ENCODE data around the gene ATP7B. TPM values are rescaled to one million over a fixed set of nuclear protein-coding genes. Genes with fewer than 3 reads are reported as not detected.

ATP7B gene
- total RNA-seq, 1 donor from 2014 or later: 5.8 TPM

GRCh38 chr13:52027832-52028231 lies 16.6 kb upstream of the ATP7B start:
- no peak for TF ChIP-seq CTCF (IDR thresholded peaks at IDR 0.05)
- Histone ChIP-seq H3K4me1 (no peaks in the 10 kb centered on the region), H3K36me3 (peaks cover 38% of the 10 kb centered on the region), H3K9me3 (no peaks in the 10 kb centered on the region), H3K4me3 (no peak overlapping the region), H3K27ac (no peak overlapping the region), H3K27me3 (no peaks in the 10 kb centered on the region)
- intact Hi-C loops (cut with DNase I): no loop called here
- ATAC-seq: no peak
- DNase-seq: no peak

DNA sequence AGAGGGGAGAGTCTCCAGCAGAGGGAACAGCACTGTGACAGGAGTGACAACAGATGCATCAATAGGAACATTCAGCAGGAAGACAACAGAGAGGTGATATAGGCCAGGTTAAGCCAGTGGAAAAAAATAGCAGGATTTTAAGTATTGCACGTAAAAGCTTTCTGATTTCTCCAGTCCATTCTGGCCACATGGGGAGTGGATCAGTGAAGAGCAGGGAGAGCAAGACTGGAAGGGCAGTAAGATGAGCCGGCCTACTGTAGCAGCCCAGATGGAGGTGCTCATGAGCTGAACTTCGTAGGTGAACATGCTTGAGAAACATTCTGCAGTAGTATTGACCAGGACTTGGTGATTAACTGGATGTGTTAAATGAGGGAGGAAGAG lies 15.0 kb upstream of the ATP7B start:
- no peak for DNase-seq
- TF ChIP-seq CTCF (IDR thresholded peaks at IDR 0.05): no peak
- no peaks in the 10 kb centered on the region for H3K27me3 ChIP-seq
- peaks cover 40% of the 10 kb centered on the region for H3K36me3 ChIP-seq
- no peaks in the 10 kb centered on the region for H3K4me1 ChIP-seq
- intact Hi-C loops (cut with DNase I): no loop called here
- no peaks in the 10 kb centered on the region for H3K9me3 ChIP-seq
- H3K27ac ChIP-seq: no peak overlapping the region
- ATAC-seq: no peak
- no peak overlapping the region for H3K4me3 ChIP-seq

- no peaks in the 10 kb centered on the region for H3K9me3 ChIP-seq
- H3K4me1 ChIP-seq: no peaks in the 10 kb centered on the region
- TF ChIP-seq CTCF (IDR thresholded peaks at IDR 0.05): no peak
- intact Hi-C loops (cut with DNase I): no loop called here
- H3K36me3 ChIP-seq: peaks cover 45% of the 10 kb centered on the region
- H3K27me3 ChIP-seq: no peaks in the 10 kb centered on the region
- DNase-seq: no peak
- ATAC-seq: peak; percentile 65
- H3K27ac ChIP-seq: no peak overlapping the region
- H3K4me3 ChIP-seq: no peak overlapping the region
These were observed 14.4 kb upstream of the ATP7B start for GRCh38 chr13:52025475-52026245.

DNA sequence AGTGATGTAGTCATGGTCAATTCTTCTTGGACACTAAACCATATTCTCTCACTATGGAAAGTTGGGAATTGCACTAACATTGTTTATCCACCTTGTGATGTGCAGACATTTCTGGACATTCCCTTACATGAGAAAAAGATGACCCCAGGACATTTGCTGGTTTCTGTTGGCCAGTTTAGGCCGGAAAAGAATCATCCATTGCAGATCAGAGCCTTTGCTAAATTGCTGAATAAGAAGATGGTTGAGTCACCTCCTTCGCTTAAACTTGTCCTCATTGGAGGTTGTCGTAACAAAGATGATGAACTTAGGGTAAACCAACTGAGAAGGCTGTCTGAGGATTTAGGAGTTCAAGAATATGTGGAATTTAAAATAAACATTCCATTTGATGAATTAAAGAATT lies 13.2 kb upstream of the ATP7B start, which contains the start of gene UTP14C:
Gene UTP14C (plus strand): TSS at position 211 of the 400 bp plus-strand sequence. CDS start 4,114 bp downstream, outside the sequence.
- no peak for TF ChIP-seq CTCF (IDR thresholded peaks at IDR 0.05)
- intact Hi-C loops (cut with DNase I): no loop called here
- DNase-seq (no peak), ATAC-seq (no peak)
- Histone ChIP-seq H3K4me3 (no peak within 1 kb of the TSS), H3K27ac (no peak within 1 kb of the TSS), H3K27me3 (no peaks in the 10 kb centered on the region), H3K9me3 (no peaks in the 10 kb centered on the region), H3K4me1 (no peaks in the 10 kb centered on the region), H3K36me3 (peaks cover 57% of the 10 kb centered on the region)

GRCh38 chr13:52022356-52022755 lies 11.1 kb upstream of the ATP7B start:
- peaks cover 50% of the 10 kb centered on the region for H3K36me3 ChIP-seq

More at GRCh38 chr13:52022356-52022755, 11.1 kb upstream of the ATP7B start:
- no peak for DNase-seq
- H3K27ac ChIP-seq: no peak overlapping the region
- H3K27me3 ChIP-seq: no peaks in the 10 kb centered on the region
- intact Hi-C loops (cut with DNase I): no loop called here
- no peaks in the 10 kb centered on the region for H3K9me3 ChIP-seq
- ATAC-seq: no peak
- no peak overlapping the region for H3K4me3 ChIP-seq
- TF ChIP-seq CTCF (IDR thresholded peaks at IDR 0.05): no peak
- no peaks in the 10 kb centered on the region for H3K4me1 ChIP-seq

All from upper lobe of right lung (tissue), 1 donor.